ENCODE data around the gene AMMECR1.
"Not testable (repeated sequence)": the region's sequence is repeated elsewhere in the genome, so short reads cannot be mapped to it uniquely, and the experiment has no call there.

AMMECR1 gene

GRCh38 chrX:110258552-110258951 lies 59.3 kb downstream of the AMMECR1 start:
- no peak for DNase-seq (ENCODE audit: low read depth, low spot score)

GRCh38 chrX:110257889-110258288 lies 60.0 kb downstream of the AMMECR1 start:
- DNase-seq (ENCODE audit: low read depth, low spot score), result no peak

- DNase-seq (ENCODE audit: low read depth, low spot score), result no peak
These were observed 65.2 kb downstream of the AMMECR1 start for GRCh38 chrX:110252711-110253110.

- no peak for DNase-seq (ENCODE audit: low read depth, low spot score)
These were observed 65.9 kb downstream of the AMMECR1 start for GRCh38 chrX:110251961-110252360.

- no peak for DNase-seq (ENCODE audit: low read depth, low spot score)
These were observed 66.4 kb downstream of the AMMECR1 start for GRCh38 chrX:110251526-110251925.

GRCh38 chrX:110250847-110251246 lies 67.0 kb downstream of the AMMECR1 start:
- no peak for DNase-seq (ENCODE audit: low read depth, low spot score)

GRCh38 chrX:110248578-110248977 lies 69.3 kb downstream of the AMMECR1 start:
- DNase-seq (ENCODE audit: low read depth, low spot score), result no peak

- no peak for DNase-seq (ENCODE audit: low read depth, low spot score)
These were observed 72.9 kb downstream of the AMMECR1 start for GRCh38 chrX:110245011-110245410.

- DNase-seq (ENCODE audit: low read depth, low spot score), result no peak
These were observed 75.5 kb downstream of the AMMECR1 start for GRCh38 chrX:110242371-110242770.

GRCh38 chrX:110241816-110242215 lies 76.1 kb downstream of the AMMECR1 start:
- DNase-seq (ENCODE audit: low read depth, low spot score), result peak; percentile 58

GRCh38 chrX:110238259-110238658 lies 79.6 kb downstream of the AMMECR1 start:
- DNase-seq (ENCODE audit: low read depth, low spot score), result not testable (repeated sequence)

- DNase-seq (ENCODE audit: low read depth, low spot score), result not testable (repeated sequence)
These were observed 86.4 kb downstream of the AMMECR1 start for GRCh38 chrX:110231485-110231884.

- not testable (repeated sequence) for DNase-seq (ENCODE audit: low read depth, low spot score)
These were observed 88.3 kb downstream of the AMMECR1 start for GRCh38 chrX:110229497-110230111.

GRCh38 chrX:110228453-110228852 lies 89.4 kb downstream of the AMMECR1 start:
- DNase-seq (ENCODE audit: low read depth, low spot score), result no peak

- peak; percentile 10 for DNase-seq (ENCODE audit: low read depth, low spot score)
These were observed 91.0 kb downstream of the AMMECR1 start for GRCh38 chrX:110226931-110227330.

GRCh38 chrX:110224926-110225617 lies 92.8 kb downstream of the AMMECR1 start:
- DNase-seq (ENCODE audit: low read depth, low spot score), result no peak

- DNase-seq (ENCODE audit: low read depth, low spot score), result no peak
These were observed 95.2 kb downstream of the AMMECR1 start for GRCh38 chrX:110222497-110223257.

- no peak for DNase-seq (ENCODE audit: low read depth, low spot score)
These were observed 98.0 kb downstream of the AMMECR1 start for GRCh38 chrX:110219920-110220319.

GRCh38 chrX:110218591-110218990 lies 99.3 kb downstream of the AMMECR1 start:
- DNase-seq (ENCODE audit: low read depth, low spot score), result no peak

- no peak for DNase-seq (ENCODE audit: low read depth, low spot score)
These were observed 101.9 kb downstream of the AMMECR1 start for GRCh38 chrX:110216027-110216426.

- no peak for DNase-seq (ENCODE audit: low read depth, low spot score)
These were observed 102.5 kb downstream of the AMMECR1 start for GRCh38 chrX:110215411-110215810.

GRCh38 chrX:110214684-110215083 lies 103.2 kb downstream of the AMMECR1 start:
- DNase-seq (ENCODE audit: low read depth, low spot score), result no peak

- no peak for DNase-seq (ENCODE audit: low read depth, low spot score)
These were observed 104.7 kb downstream of the AMMECR1 start for GRCh38 chrX:110213183-110213582.

Measured in astrocyte of the hippocampus (primary cell).